Measurements from ENCODE around the gene CTAGE6. TPM values are rescaled to one million over a fixed set of nuclear protein-coding genes. Genes with fewer than 3 reads are reported as not detected.
"Not testable (repeated sequence)": the region's sequence is repeated elsewhere in the genome, so short reads cannot be mapped to it uniquely, and the experiment has no call there.

CTAGE6 gene
- total RNA-seq, 1 donor from 2014 or later: not detected

DNA sequence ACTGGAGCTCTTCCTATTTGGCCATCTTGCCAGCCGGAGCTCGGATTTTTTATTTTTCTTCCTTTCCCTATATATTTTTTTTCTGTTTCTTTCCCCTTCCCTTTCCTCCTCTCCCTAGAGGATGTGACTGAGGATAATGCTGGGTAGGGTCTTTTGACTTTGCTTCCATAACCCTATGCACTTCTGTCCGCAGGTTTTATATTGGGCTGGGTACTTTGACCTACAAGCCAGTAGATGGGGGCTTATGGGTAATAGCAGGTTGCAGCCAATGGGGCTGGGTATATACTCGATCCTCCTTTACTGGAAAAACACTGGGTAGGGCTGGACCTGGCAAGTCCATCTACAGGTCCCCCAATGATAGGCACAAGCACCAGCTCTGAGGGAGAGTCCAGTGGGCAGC is 12.2 kb downstream of the CTAGE6 start:
- not testable (repeated sequence) for H3K9me3 Mint-ChIP-seq (ENCODE audit: unreplicated experiment); H3K4me1 Mint-ChIP-seq (ENCODE audit: low read depth, unreplicated experiment); H3K27ac Mint-ChIP-seq (ENCODE audit: unreplicated experiment); DNase-seq; H3K36me3 Mint-ChIP-seq (ENCODE audit: unreplicated experiment); H3K4me3 Mint-ChIP-seq (ENCODE audit: unreplicated experiment); H3K27me3 Mint-ChIP-seq (ENCODE audit: unreplicated experiment)

- DNase-seq; H3K4me3 Mint-ChIP-seq (ENCODE audit: unreplicated experiment); H3K27ac Mint-ChIP-seq (ENCODE audit: unreplicated experiment); H3K27me3 Mint-ChIP-seq (ENCODE audit: unreplicated experiment); H3K4me1 Mint-ChIP-seq (ENCODE audit: low read depth, unreplicated experiment); H3K9me3 Mint-ChIP-seq (ENCODE audit: unreplicated experiment); H3K36me3 Mint-ChIP-seq (ENCODE audit: unreplicated experiment): not testable (repeated sequence)
- peak; percentile 26 for TF ChIP-seq CTCF (IDR thresholded peaks at IDR 0.05; ENCODE audit: partially characterized antibody, unreplicated experiment)
These were observed 20.3 kb downstream of the CTAGE6 start for GRCh38 chr7:143737037-143737819.

DNA sequence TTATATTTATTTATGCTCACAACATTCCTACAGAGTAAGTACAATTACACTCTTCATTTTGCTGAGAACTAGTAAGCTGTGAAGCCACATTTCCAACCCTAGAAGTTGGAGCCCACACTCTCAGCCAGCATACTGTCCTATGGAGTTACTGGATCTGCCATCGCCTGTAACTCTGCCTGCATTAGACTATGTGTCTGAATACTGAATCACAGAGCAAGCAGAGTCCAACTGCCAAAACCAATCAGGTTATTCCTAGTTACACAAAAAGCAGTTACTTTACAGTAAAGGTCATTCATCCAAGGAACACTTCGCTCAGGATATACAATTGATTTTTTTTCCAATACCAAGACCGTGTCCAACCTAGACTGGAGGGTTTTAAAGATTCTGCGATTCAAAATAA is 21.5 kb downstream of the CTAGE6 start:
- H3K4me3 Mint-ChIP-seq (ENCODE audit: unreplicated experiment): no peak overlapping the region
- H3K27ac Mint-ChIP-seq (ENCODE audit: unreplicated experiment): no peak overlapping the region
- no peaks in the 10 kb centered on the region for H3K36me3 Mint-ChIP-seq (ENCODE audit: unreplicated experiment)
- no peaks in the 10 kb centered on the region for H3K9me3 Mint-ChIP-seq (ENCODE audit: unreplicated experiment)
- peaks cover 5% of the 10 kb centered on the region for H3K4me1 Mint-ChIP-seq (ENCODE audit: low read depth, unreplicated experiment)
- no peak for TF ChIP-seq CTCF (IDR thresholded peaks at IDR 0.05; ENCODE audit: partially characterized antibody, unreplicated experiment)
- DNase-seq: no peak
- H3K27me3 Mint-ChIP-seq (ENCODE audit: unreplicated experiment): peaks cover 2% of the 10 kb centered on the region

DNA sequence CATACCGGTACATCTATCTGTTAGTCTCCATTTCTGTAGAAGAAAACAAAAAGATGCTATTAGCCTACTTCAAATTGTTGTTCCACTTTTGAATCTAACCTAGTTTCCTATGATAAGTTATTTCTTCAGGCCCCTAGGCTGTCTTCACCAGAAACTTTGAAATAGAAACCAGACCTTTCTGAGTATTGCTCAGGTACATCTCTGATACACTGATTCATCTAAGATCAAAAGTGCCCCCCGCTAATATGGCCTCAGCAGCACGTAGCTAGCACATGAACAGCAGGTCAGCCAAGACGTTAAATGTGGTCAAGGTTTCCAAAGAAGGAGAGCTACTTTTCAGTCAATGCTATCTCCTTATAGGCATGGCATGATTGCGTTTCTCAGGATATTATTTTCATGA is 23.6 kb downstream of the CTAGE6 start:
- H3K4me3 Mint-ChIP-seq (ENCODE audit: unreplicated experiment): no peak overlapping the region
- H3K4me1 Mint-ChIP-seq (ENCODE audit: low read depth, unreplicated experiment): peaks cover 5% of the 10 kb centered on the region
- no peaks in the 10 kb centered on the region for H3K9me3 Mint-ChIP-seq (ENCODE audit: unreplicated experiment)
- H3K27ac Mint-ChIP-seq (ENCODE audit: unreplicated experiment): no peak overlapping the region
- H3K36me3 Mint-ChIP-seq (ENCODE audit: unreplicated experiment): no peaks in the 10 kb centered on the region
- TF ChIP-seq CTCF (IDR thresholded peaks at IDR 0.05; ENCODE audit: partially characterized antibody, unreplicated experiment): no peak
- H3K27me3 Mint-ChIP-seq (ENCODE audit: unreplicated experiment): no peaks in the 10 kb centered on the region
- no peak for DNase-seq

- no peaks in the 10 kb centered on the region for H3K27me3 Mint-ChIP-seq (ENCODE audit: unreplicated experiment)
- no peaks in the 10 kb centered on the region for H3K4me1 Mint-ChIP-seq (ENCODE audit: low read depth, unreplicated experiment)
- DNase-seq: no peak
- no peak overlapping the region for H3K27ac Mint-ChIP-seq (ENCODE audit: unreplicated experiment)
- no peaks in the 10 kb centered on the region for H3K9me3 Mint-ChIP-seq (ENCODE audit: unreplicated experiment)
- no peak for TF ChIP-seq CTCF (IDR thresholded peaks at IDR 0.05; ENCODE audit: partially characterized antibody, unreplicated experiment)
- H3K4me3 Mint-ChIP-seq (ENCODE audit: unreplicated experiment): no peak overlapping the region
- H3K36me3 Mint-ChIP-seq (ENCODE audit: unreplicated experiment): no peaks in the 10 kb centered on the region
These were observed 29.1 kb downstream of the CTAGE6 start for GRCh38 chr7:143728333-143728862.

- H3K27ac Mint-ChIP-seq (ENCODE audit: unreplicated experiment); H3K36me3 Mint-ChIP-seq (ENCODE audit: unreplicated experiment); H3K4me1 Mint-ChIP-seq (ENCODE audit: low read depth, unreplicated experiment); DNase-seq; H3K4me3 Mint-ChIP-seq (ENCODE audit: unreplicated experiment); H3K9me3 Mint-ChIP-seq (ENCODE audit: unreplicated experiment); H3K27me3 Mint-ChIP-seq (ENCODE audit: unreplicated experiment): not testable (repeated sequence)
These were observed 29.9 kb downstream of the CTAGE6 start for GRCh38 chr7:143727561-143727960.

DNA sequence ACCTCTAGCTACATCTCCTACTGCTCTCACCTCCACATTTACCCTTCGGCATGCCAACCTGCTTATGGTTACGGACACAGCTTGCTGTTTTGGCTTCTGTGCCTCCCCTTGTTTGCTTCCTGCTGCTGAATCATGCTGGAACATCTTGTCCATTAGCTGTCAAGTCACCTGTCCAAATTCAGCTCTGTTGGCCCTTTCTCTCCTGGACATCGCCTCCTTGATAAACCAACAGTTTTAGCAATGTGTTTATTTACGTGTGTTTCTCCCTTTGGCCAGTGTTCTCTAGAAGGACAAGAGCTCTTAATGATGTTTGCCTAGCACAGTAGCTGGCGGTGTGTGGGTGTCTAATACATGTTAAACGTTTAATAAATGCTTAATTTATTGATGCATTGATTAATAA is 31.4 kb downstream of the CTAGE6 start:
- not testable (repeated sequence) for H3K4me3 Mint-ChIP-seq (ENCODE audit: unreplicated experiment); H3K36me3 Mint-ChIP-seq (ENCODE audit: unreplicated experiment); H3K27ac Mint-ChIP-seq (ENCODE audit: unreplicated experiment); H3K9me3 Mint-ChIP-seq (ENCODE audit: unreplicated experiment); DNase-seq; H3K27me3 Mint-ChIP-seq (ENCODE audit: unreplicated experiment); H3K4me1 Mint-ChIP-seq (ENCODE audit: low read depth, unreplicated experiment)

DNA sequence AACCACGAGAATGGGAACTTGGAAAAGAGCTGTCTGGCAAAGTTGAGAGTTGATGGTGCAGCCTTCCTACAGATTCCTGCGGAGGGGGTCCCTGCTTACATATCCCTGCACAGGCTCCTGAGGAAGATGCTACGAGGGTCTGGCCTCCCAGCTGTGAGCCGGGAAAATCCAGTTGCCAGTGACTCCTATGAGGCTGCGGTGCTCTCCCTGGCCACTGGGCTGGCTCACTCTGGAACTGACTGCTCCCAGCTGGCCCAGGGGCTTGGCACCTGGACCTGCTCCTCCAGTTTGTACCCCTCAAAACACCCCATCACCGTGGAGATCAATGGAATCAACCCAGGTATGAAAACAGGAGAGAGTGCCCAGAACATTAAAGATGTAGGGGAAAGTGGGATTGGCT is 37.2 kb downstream of the CTAGE6 start:
- DNase-seq; H3K9me3 Mint-ChIP-seq (ENCODE audit: unreplicated experiment); H3K4me1 Mint-ChIP-seq (ENCODE audit: low read depth, unreplicated experiment); H3K4me3 Mint-ChIP-seq (ENCODE audit: unreplicated experiment); H3K27me3 Mint-ChIP-seq (ENCODE audit: unreplicated experiment); H3K27ac Mint-ChIP-seq (ENCODE audit: unreplicated experiment); H3K36me3 Mint-ChIP-seq (ENCODE audit: unreplicated experiment): not testable (repeated sequence)

Data from glutamatergic neuron (in vitro differentiated cells).